Mucosa of stomach (tissue), 1 donor: ENCODE measurements around the gene RAD54L.
A peak's percentile ranks its signal among the peaks of the same experiment; 100 is the strongest.
"Not testable (repeated sequence)": the region's sequence is repeated elsewhere in the genome, so short reads cannot be mapped to it uniquely, and the experiment has no call there.

ENCODE experiments used
- H3K27me3 ChIP-seq: one replicate; pipeline ENCODE4 v1.7.0; 2013; ENCODE audit warnings: mild to moderate bottlenecking, low read length; ENCODE audit not compliant: control insufficient read depth, insufficient read depth
- H3K36me3 ChIP-seq: one replicate; pipeline ENCODE4 v1.7.0; 2013; ENCODE audit warnings: low read length; ENCODE audit not compliant: control insufficient read depth, insufficient read depth
- H3K4me1 ChIP-seq: one replicate; pipeline ENCODE4 v1.7.0; 2013; ENCODE audit warnings: mild to moderate bottlenecking, low read length; ENCODE audit not compliant: control insufficient read depth, insufficient read depth
- H3K4me3 ChIP-seq: one replicate; pipeline ENCODE4 v1.7.0; 2013; ENCODE audit warnings: low read length
- H3K9ac ChIP-seq: one replicate; pipeline ENCODE4 v1.7.0; 2013; ENCODE audit warnings: mild to moderate bottlenecking, low read length, moderate library complexity
- H3K9me3 ChIP-seq: one replicate; pipeline ENCODE4 v1.7.0; 2013; ENCODE audit warnings: mild to moderate bottlenecking, low read length, moderate library complexity; ENCODE audit not compliant: control insufficient read depth
- donor health status: Pancreatic carcinoma.

The RAD54L gene

DNA sequence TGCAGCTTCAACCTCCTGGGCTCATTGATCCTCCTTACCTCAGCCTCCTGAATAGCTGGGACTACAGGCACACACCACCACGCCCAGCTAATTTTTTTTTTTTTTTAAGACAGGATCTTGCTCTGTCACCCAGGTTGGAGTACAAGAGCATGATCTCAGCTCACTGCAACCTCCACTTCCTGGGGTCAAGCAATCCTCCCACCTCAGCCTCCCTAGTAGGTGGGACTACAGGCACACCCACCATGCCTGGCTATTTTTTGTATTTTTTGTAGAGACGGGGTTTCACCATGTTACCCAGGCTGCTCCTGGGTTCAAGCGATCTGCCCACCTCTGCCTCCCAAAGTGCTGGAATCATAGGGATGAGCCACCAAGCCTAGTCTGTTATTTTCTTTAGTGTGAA is 3.7 kb upstream of the RAD54L start:
- H3K27me3 ChIP-seq, H3K36me3 ChIP-seq, H3K4me3 ChIP-seq, H3K9me3 ChIP-seq, H3K9ac ChIP-seq: not testable (repeated sequence)
- H3K4me1 ChIP-seq, result peaks cover 11% of the 10 kb centered on the region

DNA sequence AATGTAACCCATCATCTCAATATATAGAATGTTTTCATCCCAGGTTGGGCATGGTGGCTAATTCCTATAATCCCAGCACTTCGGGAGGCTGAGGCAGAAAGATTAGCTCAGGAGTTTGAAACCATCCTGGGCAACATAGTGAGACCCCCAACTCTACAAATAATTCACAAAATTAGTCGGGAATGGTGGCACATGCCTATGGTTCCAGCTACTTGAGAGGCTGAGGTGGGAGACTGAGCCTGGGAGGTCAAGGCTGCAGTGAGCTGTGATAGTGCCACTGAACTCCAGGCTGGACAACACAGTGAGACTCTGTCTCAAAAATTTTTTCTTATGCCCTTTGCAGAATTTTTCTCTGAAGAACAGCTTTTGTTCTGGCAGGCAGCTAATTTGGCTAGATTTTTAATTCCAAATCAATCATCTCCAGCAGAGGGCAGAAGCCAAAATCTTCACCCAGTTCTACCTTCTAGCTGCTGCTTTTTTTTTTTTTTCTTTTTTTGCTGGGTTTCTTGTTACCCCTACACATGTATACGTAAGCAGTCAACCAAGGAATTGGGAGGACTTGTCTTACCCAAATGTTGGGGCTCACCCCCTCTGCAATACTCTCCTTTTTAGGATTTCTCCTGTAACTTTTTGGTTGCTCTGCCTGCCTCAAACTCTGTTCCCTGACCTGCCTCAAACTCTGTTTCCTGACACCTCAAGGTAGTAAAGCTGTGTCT is 2.7 kb upstream of the RAD54L start:
- no peak overlapping the region for H3K4me3 ChIP-seq
- H3K36me3 ChIP-seq, result no peaks in the 10 kb centered on the region
- no peaks in the 10 kb centered on the region for H3K9me3 ChIP-seq
- peaks cover 11% of the 10 kb centered on the region for H3K4me1 ChIP-seq
- H3K9ac ChIP-seq, result no peak overlapping the region
- H3K27me3 ChIP-seq, result no peaks in the 10 kb centered on the region

DNA sequence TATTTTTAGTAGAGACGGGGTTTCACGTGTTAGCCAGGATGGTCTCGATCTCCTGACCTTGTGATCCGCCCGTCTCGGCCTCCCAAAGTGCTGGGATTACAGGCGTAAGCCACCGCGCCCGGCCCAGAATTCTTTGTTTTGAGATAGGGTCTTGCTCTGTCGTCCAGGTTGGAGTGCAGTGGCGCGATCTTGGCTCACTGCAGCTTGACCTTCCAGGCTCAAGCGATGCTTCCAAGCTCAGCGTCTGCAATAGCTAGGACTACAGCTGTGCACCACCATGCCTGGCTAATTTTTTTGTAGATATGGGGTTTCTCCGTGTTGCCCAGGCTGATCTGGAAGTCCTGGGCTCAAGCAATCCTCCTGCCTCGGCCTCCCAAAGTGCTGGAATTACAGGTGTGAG is 1.4 kb upstream of the RAD54L start:
- not testable (repeated sequence) for H3K9me3 ChIP-seq, H3K36me3 ChIP-seq, H3K27me3 ChIP-seq, H3K9ac ChIP-seq, H3K4me3 ChIP-seq
- H3K4me1 ChIP-seq, result peaks cover 11% of the 10 kb centered on the region

DNA sequence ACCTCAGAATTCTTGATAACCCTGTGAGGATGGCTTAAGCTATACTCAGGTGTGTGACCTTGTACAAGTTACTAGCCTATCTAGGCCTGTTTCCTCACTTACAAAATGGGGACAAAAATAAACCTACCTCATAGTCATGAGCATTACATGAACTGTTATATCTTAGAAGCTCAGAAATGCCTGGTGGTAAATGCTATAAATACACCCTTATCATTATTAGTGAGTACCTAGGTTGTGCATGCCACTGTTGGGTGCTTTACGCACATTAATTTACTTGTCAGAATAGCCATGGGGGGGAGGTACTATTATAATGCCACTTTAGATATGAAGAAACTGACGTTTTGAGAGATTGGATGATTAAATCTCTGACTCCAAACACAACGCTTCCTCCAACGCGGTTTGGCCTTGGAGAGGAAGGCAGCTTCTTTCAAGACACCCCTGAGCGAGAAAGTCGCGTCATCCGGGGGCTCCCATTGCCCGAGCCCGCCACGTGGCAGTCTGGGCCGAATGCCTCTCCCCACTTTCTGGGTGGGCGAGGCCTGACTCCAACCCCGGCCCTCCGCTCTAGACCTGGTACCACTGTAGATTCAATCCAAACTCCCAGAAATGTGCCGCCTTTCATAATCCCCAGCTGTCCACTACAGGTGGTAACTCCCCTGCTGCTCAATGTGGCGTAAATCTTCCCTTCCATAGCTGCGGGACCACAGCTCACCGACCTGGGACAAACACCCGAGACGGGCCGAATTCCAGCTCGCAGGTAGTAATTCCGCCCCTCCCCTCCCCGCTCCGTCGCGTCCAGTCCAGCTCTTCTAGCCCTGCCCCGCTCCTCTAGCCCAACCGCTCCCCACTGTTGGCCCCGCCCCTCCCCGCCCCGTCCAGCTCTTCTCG is 771 bp upstream of the RAD54L start:
- H3K4me1 ChIP-seq, result peaks cover 11% of the 10 kb centered on the region
- H3K4me3 ChIP-seq, result peak overlapping the region; percentile 79
- H3K9me3 ChIP-seq, result no peaks in the 10 kb centered on the region
- no peaks in the 10 kb centered on the region for H3K36me3 ChIP-seq
- H3K27me3 ChIP-seq, result no peaks in the 10 kb centered on the region
- peak overlapping the region; percentile 69 for H3K9ac ChIP-seq

DNA sequence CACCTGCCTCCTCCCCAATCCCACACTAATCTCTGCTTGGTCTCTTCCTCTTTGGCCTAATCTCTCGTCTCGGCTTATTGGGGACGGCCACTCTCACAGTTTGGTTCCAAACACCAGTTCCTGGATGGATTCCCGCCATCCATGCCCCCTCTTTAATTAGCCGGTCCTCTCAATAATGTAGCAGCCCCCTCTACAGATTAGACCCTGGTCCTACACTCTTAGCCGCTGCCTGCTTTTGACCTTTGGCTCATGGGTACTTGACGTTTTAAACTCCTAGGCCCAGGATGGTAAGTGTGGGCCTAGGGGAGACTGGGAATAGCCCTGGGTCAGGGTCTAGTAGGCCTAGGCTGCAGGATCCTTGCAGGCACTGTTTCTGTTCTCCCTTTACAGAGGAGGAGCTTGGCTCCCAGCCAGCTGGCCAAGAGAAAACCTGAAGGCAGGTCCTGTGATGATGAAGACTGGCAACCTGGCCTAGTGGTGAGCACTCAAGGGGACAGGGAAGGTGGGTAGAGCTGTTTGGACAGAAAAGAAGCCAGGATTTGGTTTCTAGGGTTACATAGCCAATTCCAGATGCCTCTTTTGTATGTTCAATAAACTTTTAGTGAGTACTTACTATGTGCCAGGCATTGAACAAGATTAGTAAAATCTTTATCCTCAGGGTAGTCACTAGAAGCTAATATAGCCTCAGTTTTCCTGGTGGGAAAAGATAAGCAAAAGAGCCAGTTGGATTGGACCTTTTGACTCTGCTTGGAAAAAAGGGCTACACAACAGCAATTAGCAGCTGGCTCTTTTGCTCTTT is 758 bp downstream of the RAD54L start:
- Histone ChIP-seq H3K27me3 (no peaks in the 10 kb centered on the region), H3K4me3 (no peak overlapping the region), H3K9me3 (no peaks in the 10 kb centered on the region), H3K4me1 (peaks cover 11% of the 10 kb centered on the region), H3K36me3 (no peaks in the 10 kb centered on the region), H3K9ac (no peak overlapping the region)

DNA sequence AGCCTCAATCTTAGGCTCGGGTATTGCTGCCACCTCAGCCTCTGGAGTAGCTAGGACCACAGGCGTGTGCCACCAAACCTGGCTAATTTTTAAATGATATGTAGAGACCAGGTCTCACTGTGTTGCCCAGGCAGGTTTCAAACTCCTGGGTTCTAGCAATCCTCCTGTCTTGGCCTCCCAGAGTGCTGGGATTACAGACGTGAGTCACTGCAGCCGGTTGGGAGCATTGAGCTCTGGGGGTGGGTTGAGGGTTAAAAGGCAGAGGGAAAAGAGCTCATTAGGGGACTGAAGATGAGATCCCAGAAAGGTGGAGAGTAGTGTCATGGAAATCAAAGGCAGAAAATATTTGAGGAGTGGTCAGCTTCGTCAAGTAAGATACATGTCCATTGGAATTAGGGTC is 7.1 kb downstream of the RAD54L start:
- Histone ChIP-seq H3K4me3 (no peak overlapping the region), H3K9me3 (no peaks in the 10 kb centered on the region), H3K4me1 (no peaks in the 10 kb centered on the region), H3K9ac (no peak overlapping the region), H3K36me3 (no peaks in the 10 kb centered on the region), H3K27me3 (no peaks in the 10 kb centered on the region)

DNA sequence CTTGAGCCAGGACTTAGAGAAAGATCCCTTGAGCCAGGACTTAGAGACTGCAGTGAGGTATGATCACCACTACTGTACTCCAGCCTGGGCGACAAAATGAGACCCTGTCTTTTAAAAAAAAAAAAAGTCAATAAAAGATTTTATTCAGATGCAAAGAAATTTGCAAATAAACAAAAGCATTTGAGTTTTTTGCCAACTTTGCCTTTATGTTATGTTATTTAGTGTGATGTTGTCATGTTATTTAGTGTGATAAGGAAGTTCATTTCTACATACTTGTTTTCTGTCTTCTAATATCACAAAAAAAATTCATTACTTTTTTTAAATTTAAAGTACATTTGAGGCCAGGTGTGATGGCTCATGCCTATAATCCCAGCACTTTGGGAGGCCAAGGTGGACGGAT is 9.0 kb downstream of the RAD54L start:
- H3K9ac ChIP-seq, result no peak overlapping the region
- no peaks in the 10 kb centered on the region for H3K4me1 ChIP-seq
- no peaks in the 10 kb centered on the region for H3K27me3 ChIP-seq
- H3K36me3 ChIP-seq, result no peaks in the 10 kb centered on the region
- H3K4me3 ChIP-seq, result no peak overlapping the region
- H3K9me3 ChIP-seq, result no peaks in the 10 kb centered on the region

DNA sequence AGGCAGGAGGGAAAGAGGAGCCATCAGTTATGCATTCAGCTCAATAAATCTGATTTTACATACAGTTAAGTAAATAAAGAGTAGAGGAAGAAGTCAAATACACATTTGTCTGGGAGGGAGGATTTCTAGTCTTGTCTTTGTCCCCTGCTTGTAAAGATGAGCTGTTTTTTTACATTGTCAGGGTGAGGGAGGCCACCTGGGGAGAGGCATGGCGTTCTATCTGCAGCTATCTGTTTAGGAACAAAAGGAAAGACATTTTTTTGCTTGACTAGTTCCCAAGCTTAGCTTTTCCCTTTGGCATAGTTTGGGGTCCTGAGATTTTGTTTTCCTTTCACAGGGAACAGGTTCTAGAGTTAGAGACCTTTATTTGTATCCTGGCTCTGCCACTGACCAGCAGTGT is 14.9 kb downstream of the RAD54L start:
- Histone ChIP-seq H3K9me3 (no peaks in the 10 kb centered on the region), H3K4me3 (no peak overlapping the region)

DNA sequence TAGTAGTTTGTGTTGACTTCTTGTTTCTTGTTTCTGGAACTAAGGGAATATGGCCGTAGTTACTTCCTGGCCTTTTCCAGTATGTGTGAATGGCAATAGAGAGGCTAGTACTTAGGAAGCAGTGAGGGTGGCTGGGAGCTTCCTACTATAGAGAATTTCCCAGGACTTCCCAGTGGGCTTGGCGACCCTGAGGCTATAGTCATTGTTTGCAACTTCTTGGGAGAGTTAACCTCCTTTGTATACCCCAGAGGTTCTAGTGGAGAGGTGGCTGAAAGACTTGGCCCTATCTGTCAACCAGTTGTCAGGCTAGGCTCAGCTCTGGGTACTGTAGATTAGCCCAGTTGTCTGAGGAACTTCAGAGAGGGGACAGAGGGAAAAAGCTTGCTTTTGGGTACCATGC is 15.6 kb downstream of the RAD54L start:
- Histone ChIP-seq H3K4me3 (no peak overlapping the region), H3K9ac (no peak overlapping the region), H3K9me3 (no peaks in the 10 kb centered on the region), H3K27me3 (no peaks in the 10 kb centered on the region), H3K36me3 (no peaks in the 10 kb centered on the region), H3K4me1 (no peaks in the 10 kb centered on the region)

More for the DNA sequence above, 14.9 kb downstream of the RAD54L start:
- Histone ChIP-seq H3K36me3 (no peaks in the 10 kb centered on the region), H3K4me1 (no peaks in the 10 kb centered on the region), H3K27me3 (no peaks in the 10 kb centered on the region), H3K9ac (no peak overlapping the region)

DNA sequence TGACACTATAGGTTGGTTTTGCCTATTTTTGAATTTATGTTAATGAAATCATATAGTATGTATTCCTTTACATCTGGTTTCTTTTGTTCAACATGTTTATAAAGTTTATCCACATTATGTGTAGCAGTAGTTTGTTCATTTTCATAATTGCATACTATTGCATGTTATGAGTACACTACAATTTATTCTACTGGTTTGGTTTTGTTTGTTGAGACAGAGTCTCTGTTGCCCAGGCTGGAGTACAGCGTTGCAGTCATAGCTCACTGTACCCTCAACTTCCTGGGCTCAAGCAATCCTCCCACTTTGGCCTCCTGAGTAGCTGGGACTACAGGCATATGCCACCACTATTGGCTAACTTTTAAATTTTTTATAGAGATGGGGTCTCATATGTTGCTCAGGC is 21.0 kb downstream of the RAD54L start:
- H3K9me3 ChIP-seq, result no peaks in the 10 kb centered on the region
- no peak overlapping the region for H3K4me3 ChIP-seq
- no peaks in the 10 kb centered on the region for H3K36me3 ChIP-seq
- H3K27me3 ChIP-seq, result no peaks in the 10 kb centered on the region
- H3K9ac ChIP-seq, result no peak overlapping the region
- H3K4me1 ChIP-seq, result no peaks in the 10 kb centered on the region

DNA sequence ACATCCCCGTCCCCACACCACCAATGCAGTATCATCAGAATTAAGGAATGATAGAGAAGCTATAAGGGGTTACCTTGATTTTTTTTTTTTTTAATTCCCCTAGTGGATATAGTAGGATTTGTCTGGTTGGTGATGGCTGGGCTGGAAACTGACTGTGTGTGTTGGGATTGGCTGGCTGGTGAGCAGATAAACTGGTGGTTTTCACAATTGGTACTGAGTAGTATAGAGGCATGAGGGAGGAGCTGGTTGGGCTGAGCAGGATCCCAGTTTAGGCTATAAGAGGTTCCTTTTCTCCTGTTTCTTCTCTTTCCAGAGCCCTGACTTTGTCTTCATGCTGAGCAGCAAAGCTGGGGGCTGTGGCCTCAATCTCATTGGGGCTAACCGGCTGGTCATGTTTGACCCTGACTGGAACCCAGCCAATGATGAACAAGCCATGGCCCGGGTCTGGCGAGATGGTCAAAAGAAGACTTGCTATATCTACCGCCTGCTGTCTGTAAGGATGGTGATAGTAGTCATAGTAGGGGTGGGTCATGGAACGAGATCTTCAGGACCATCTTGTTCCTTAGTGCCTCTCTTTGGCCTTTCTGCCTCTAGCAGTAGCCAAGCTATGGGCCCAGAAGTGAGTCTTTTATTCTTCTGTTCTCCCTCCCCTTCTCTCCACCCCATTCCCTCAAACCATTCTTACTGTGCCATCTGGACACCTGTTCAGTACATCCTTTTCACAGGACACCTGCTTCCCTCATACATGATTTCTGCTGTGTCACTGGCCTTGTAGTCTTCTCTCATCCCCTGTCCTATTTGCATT is 26.9 kb downstream of the RAD54L start:
- Histone ChIP-seq H3K9me3 (no peaks in the 10 kb centered on the region), H3K27me3 (no peaks in the 10 kb centered on the region), H3K36me3 (no peaks in the 10 kb centered on the region), H3K9ac (no peak overlapping the region), H3K4me3 (no peak overlapping the region), H3K4me1 (no peaks in the 10 kb centered on the region)
